GM12873 (cell line): ENCODE results near the gene LPCAT3.

Experiments
- CTCF ChIP-seq: IDR thresholded peaks from 2 replicates; pipeline ENCODE4 v1.5.1; 2012; ENCODE audit warnings: low read depth, mild to moderate bottlenecking, moderate library complexity, low read length, control low read depth; ENCODE audit not compliant: insufficient read depth; ENCODE audit errors: missing control alignments

Gene LPCAT3

GRCh38 chr12:6942331-6942665 lies 76.0 kb downstream of the LPCAT3 start:
- no peak for TF ChIP-seq CTCF

DNA sequence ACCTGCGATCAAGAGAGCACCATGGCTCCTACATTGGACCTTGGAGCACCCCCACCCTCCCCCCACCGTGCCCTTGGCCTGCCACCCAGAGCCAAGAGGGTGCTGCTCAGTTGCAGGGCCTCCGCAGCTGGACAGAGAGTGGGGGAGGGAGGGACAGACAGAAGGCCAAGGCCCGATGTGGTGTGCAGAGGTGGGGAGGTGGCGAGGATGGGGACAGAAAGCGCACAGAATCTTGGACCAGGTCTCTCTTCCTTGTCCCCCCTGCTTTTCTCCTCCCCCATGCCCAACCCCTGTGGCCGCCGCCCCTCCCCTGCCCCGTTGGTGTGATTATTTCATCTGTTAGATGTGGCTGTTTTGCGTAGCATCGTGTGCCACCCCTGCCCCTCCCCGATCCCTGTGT lies 76.5 kb downstream of the LPCAT3 start:
- TF ChIP-seq CTCF: no peak

DNA sequence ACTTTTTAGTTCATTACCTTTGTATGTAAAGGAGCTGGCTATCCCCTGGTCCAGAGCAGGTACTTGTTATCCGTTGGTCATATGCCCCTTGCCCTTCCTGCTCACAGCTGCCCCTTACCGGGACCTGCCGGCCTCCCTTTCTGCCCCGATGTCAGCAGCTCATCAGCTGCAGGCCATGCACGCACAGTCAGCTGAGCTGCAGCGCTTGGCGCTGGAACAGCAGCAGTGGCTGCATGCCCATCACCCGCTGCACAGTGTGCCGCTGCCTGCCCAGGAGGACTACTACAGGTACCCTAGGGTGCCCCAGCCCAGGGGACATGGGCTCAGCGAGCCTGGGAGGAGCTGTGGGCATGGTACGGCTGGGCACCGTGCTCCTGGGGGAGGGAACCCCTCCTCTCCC lies 77.0 kb downstream of the LPCAT3 start:
- no peak for TF ChIP-seq CTCF

GRCh38 chr12:6939191-6939540 lies 79.1 kb downstream of the LPCAT3 start:
- no peak for TF ChIP-seq CTCF

DNA sequence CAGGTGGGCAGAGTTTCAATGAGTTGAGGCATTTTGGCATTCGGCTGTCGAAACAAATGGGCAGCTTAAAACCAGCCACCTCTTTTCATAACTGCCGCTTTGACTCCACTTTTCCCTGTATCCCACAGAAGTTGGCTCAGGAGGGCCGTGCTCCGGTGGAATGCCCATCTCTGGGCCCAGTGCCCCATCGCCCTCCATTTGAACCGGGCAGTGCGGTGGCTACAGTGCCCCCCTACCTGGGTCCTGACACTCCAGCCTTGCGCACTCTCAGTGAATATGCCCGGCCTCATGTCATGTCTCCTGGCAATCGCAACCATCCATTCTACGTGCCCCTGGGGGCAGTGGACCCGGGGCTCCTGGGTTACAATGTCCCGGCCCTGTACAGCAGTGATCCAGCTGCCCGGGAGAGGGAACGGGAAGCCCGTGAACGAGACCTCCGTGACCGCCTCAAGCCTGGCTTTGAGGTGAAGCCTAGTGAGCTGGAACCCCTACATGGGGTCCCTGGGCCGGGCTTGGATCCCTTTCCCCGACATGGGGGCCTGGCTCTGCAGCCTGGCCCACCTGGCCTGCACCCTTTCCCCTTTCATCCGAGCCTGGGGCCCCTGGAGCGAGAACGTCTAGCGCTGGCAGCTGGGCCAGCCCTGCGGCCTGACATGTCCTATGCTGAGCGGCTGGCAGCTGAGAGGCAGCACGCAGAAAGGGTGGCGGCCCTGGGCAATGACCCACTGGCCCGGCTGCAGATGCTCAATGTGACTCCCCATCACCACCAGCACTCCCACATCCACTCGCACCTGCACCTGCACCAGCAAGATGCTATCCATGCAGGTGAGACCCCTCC lies 79.7 kb downstream of the LPCAT3 start:
- TF ChIP-seq CTCF: no peak

GRCh38 chr12:6937481-6938352 lies 80.6 kb downstream of the LPCAT3 start:
- peak; percentile 95 for TF ChIP-seq CTCF
